Upper lobe of right lung (tissue), 1 donor: ENCODE data around the gene HELZ2. TPM values are rescaled to one million over a fixed set of nuclear protein-coding genes. Genes with fewer than 3 reads are reported as not detected.

Experiments
- ATAC-seq: fragments of 200-7000 bp; cut with Tn5 transposase; one replicate; pipeline ENCODE4 v1.9.1; 2020; ENCODE audit warnings: mild to moderate bottlenecking, moderate library complexity
- DNase-seq: peaks from one replicate; pipeline ENCODE4 v3.0.0-alpha.2; 2020
- H3K27ac ChIP-seq: fragments of 200-600 bp; one replicate; pipeline ENCODE4 v1.8.0; 2022
- H3K27me3 ChIP-seq: fragments of 200-600 bp; one replicate; pipeline ENCODE4 v1.8.0; 2022; ENCODE audit warnings: mild to moderate bottlenecking
- H3K36me3 ChIP-seq: fragments of 200-600 bp; one replicate; pipeline ENCODE4 v1.8.0; 2022
- H3K4me1 ChIP-seq: fragments of 200-600 bp; one replicate; pipeline ENCODE4 v1.8.0; 2022
- H3K4me3 ChIP-seq: fragments of 200-600 bp; one replicate; pipeline ENCODE4 v1.8.0; 2022; ENCODE audit warnings: mild to moderate bottlenecking
- H3K9me3 ChIP-seq: fragments of 200-600 bp; one replicate; pipeline ENCODE4 v1.8.0; 2022
- CTCF ChIP-seq: fragments of 200-600 bp; IDR thresholded peaks from one replicate; pipeline ENCODE4 v1.8.0; 2022; ENCODE audit warnings: antibody characterized with exemption
- intact Hi-C: fragments of 100-400 bp; cut with DNase I; formaldehyde crosslinking; loops from one replicate; pipeline ENCODE4 v1.11.0; 2022
- total RNA-seq: library from RNA; stranded (reverse); fragmentation: NEBNext Ultra II Directional; extraction: Animal tissue kit (Norgen Biotek cat#: 25700); gene quantifications from one replicate; pipeline ENCODE4 v1.2.1, GENCODE V29; 2021
- donor health status: DM: no; HTN: yes; CAD: no; lungs with severe emphysema.

Gene HELZ2
- total RNA-seq, 1 donor from 2014 or later: 53.3 TPM

- TF ChIP-seq CTCF: peak; percentile 8
- DNase-seq: no peak
- H3K27me3 ChIP-seq: peaks cover 8% of the 10 kb centered on the region
- intact Hi-C loops: no loop called here
- peaks cover 2% of the 10 kb centered on the region for H3K4me1 ChIP-seq
- H3K36me3 ChIP-seq: no peaks in the 10 kb centered on the region
- no peaks in the 10 kb centered on the region for H3K9me3 ChIP-seq
- no peak overlapping the region for H3K4me3 ChIP-seq
- no peak for ATAC-seq
- H3K27ac ChIP-seq: no peak overlapping the region
Measured at GRCh38 chr20:63578224-63579016, 4.4 kb upstream of the HELZ2 start.

- no peak overlapping the region for H3K4me3 ChIP-seq
- ATAC-seq: no peak
- H3K36me3 ChIP-seq: peaks cover 4% of the 10 kb centered on the region
- no peak for DNase-seq
- intact Hi-C loops: no loop called here
- H3K27ac ChIP-seq: no peak overlapping the region
- TF ChIP-seq CTCF: no peak
- H3K4me1 ChIP-seq: peaks cover 12% of the 10 kb centered on the region
- peaks cover 8% of the 10 kb centered on the region for H3K27me3 ChIP-seq
- no peaks in the 10 kb centered on the region for H3K9me3 ChIP-seq
Measured at GRCh38 chr20:63577317-63577894, 3.4 kb upstream of the HELZ2 start.

GRCh38 chr20:63576311-63576710 lies 2.3 kb upstream of the HELZ2 start:
- peaks cover 6% of the 10 kb centered on the region for H3K36me3 ChIP-seq
- intact Hi-C loops: no loop called here
- no peak overlapping the region for H3K27ac ChIP-seq
- H3K27me3 ChIP-seq: peaks cover 8% of the 10 kb centered on the region
- H3K4me3 ChIP-seq: no peak overlapping the region
- DNase-seq: no peak
- peaks cover 12% of the 10 kb centered on the region for H3K4me1 ChIP-seq
- no peak for ATAC-seq
- no peaks in the 10 kb centered on the region for H3K9me3 ChIP-seq
- TF ChIP-seq CTCF: no peak

- intact Hi-C loops: no loop called here
- TF ChIP-seq CTCF: no peak
- no peak overlapping the region for H3K27ac ChIP-seq
- ATAC-seq (no peak), DNase-seq (no peak)
- H3K36me3 ChIP-seq: peaks cover 6% of the 10 kb centered on the region
- H3K27me3 ChIP-seq: peaks cover 8% of the 10 kb centered on the region
- no peaks in the 10 kb centered on the region for H3K9me3 ChIP-seq
- H3K4me1 ChIP-seq: peaks cover 12% of the 10 kb centered on the region
- no peak overlapping the region for H3K4me3 ChIP-seq
Measured at GRCh38 chr20:63574829-63575743, 1.0 kb upstream of the HELZ2 start.

- peak overlapping the region; percentile 86 for H3K27ac ChIP-seq
- H3K9me3 ChIP-seq: no peaks in the 10 kb centered on the region
- peaks cover 12% of the 10 kb centered on the region for H3K4me1 ChIP-seq
- no peaks in the 10 kb centered on the region for H3K27me3 ChIP-seq
- H3K4me3 ChIP-seq: peak overlapping the region; percentile 78
- DNase-seq: no peak
- H3K36me3 ChIP-seq: peaks cover 6% of the 10 kb centered on the region
- intact Hi-C loops: no loop called here
- ATAC-seq: peak; percentile 45
- no peak for TF ChIP-seq CTCF
Measured at GRCh38 chr20:63573647-63574131, 350 bp downstream of the HELZ2 start.
